HepG2 (cell line): ENCODE data around the gene OGFOD3. TPM values are rescaled to one million over a fixed set of nuclear protein-coding genes. Genes with fewer than 3 reads are reported as not detected.

Experiments
- ARHGAP35 ChIP-seq: sonication (generic); formaldehyde crosslinking; IDR thresholded peaks from 2 replicates; pipeline ENCODE4 v1.9.0; 2022; ENCODE audit warnings: mild to moderate bottlenecking, inconsistent platforms, moderate library complexity, missing genetic modification reagents, borderline replicate concordance
- CHCHD3 ChIP-seq: sonication (generic); formaldehyde crosslinking; IDR thresholded peaks from 2 replicates; pipeline ENCODE4 v1.8.0; 2022; ENCODE audit warnings: mild to moderate bottlenecking, missing genetic modification reagents, moderate library complexity
- E2F5 ChIP-seq: sonication (generic); formaldehyde crosslinking; conservative IDR thresholded peaks from 2 replicates; pipeline ENCODE4 v1.4.0; 2020; ENCODE audit warnings: missing genetic modification reagents
- EP300 ChIP-seq, 3 experiments: sonication (generic) in 1 of 3; formaldehyde crosslinking in 1 of 3; IDR thresholded peaks; 2 replicates each; pipeline versions ENCODE4 v1.5.1 to v1.6.1; 2011 to 2020; ENCODE audit warnings: low read depth in 2 of 3, low read length in 2 of 3, borderline replicate concordance in 1 of 3, improper control_type of control experiment in 1 of 3, mild to moderate bottlenecking in 1 of 3, missing genetic modification reagents in 1 of 3, moderate library complexity in 1 of 3
- HDAC2 ChIP-seq: sonication (generic); formaldehyde crosslinking; IDR thresholded peaks from 2 replicates; pipeline ENCODE4 v1.4.0; 2020; ENCODE audit warnings: missing genetic modification reagents
- KAT8 ChIP-seq: IDR thresholded peaks from 2 replicates; pipeline ENCODE4 v1.6.1; 2016; ENCODE audit warnings: missing genetic modification reagents, missing compliant biosample characterization
- MEIS2 ChIP-seq: sonication (generic); formaldehyde crosslinking; IDR thresholded peaks from 2 replicates; pipeline ENCODE4 v1.9.0; 2021; ENCODE audit warnings: mild to moderate bottlenecking, missing genetic modification reagents
- POGK ChIP-seq: sonication (generic); formaldehyde crosslinking; conservative IDR thresholded peaks from 2 replicates; pipeline ENCODE4 v1.8.0; 2022; ENCODE audit warnings: mild to moderate bottlenecking, moderate library complexity, missing genetic modification reagents
- POGZ ChIP-seq: sonication (generic); formaldehyde crosslinking; IDR thresholded peaks from 2 replicates; pipeline ENCODE4 v1.4.0; 2020; ENCODE audit warnings: mild to moderate bottlenecking, missing genetic modification reagents
- RFX5 ChIP-seq: IDR thresholded peaks from 2 replicates; pipeline ENCODE4 v1.6.1; 2011; ENCODE audit warnings: low read depth, low read length, improper control_type of control experiment
- SMYD3 ChIP-seq: sonication (generic); formaldehyde crosslinking; IDR thresholded peaks from 2 replicates; pipeline ENCODE4 v1.8.1; 2023; ENCODE audit warnings: mild to moderate bottlenecking, missing genetic modification reagents
- TCF7 ChIP-seq: sonication (generic); IDR thresholded peaks from 2 replicates; pipeline ENCODE4 v1.6.1; 2016; ENCODE audit warnings: antibody characterized with exemption, low read depth
- TEAD2 ChIP-seq: sonication (generic); formaldehyde crosslinking; IDR thresholded peaks from 2 replicates; pipeline ENCODE4 v1.9.0; 2021; ENCODE audit warnings: missing genetic modification reagents
- USF2 ChIP-seq, 2 experiments: sonication (generic) in 1 of 2; formaldehyde crosslinking in 1 of 2; IDR thresholded peaks; 2 replicates each; pipeline versions ENCODE4 v1.5.1 to v1.6.1; 2011 to 2020; ENCODE audit warnings: borderline replicate concordance in 1 of 2, low read depth in 1 of 2, low read length in 1 of 2, mild to moderate bottlenecking in 1 of 2, missing genetic modification reagents in 1 of 2, moderate library complexity in 1 of 2
- ZBTB44 ChIP-seq: sonication (generic); formaldehyde crosslinking; IDR thresholded peaks from 2 replicates; pipeline ENCODE4 v1.4.0; 2020; ENCODE audit warnings: missing genetic modification reagents
- ZNF709 ChIP-seq: sonication (generic); formaldehyde crosslinking; IDR thresholded peaks from 2 replicates; pipeline ENCODE4 v1.5.0; 2020; ENCODE audit warnings: mild to moderate bottlenecking, missing genetic modification reagents
- ZNF772 ChIP-seq: sonication (generic); formaldehyde crosslinking; IDR thresholded peaks from 2 replicates; pipeline ENCODE4 v1.5.0; 2020; ENCODE audit warnings: mild to moderate bottlenecking, missing genetic modification reagents
- polyA plus RNA-seq, 8 experiments: library from polyadenylated mRNA; depleted of rRNA in 3 of 8; stranded (reverse) in 7 of 8; unstranded in 1 of 8; fragments of >200 nt; fragmentation: Illumina TruSeq in 4 of 8; extraction: Trizol in 4 of 8; gene quantifications; 2 replicates each; pipeline versions ENCODE4 v1.2.1 to v1.2.3, GENCODE V29; 2011 to 2016; ENCODE audit warnings: low read depth in 4 of 8, missing spikeins in 1 of 8, mixed read lengths in 1 of 8; ENCODE audit not compliant: insufficient read depth in 1 of 8
- total RNA-seq, 5 experiments: library from RNA; depleted of rRNA; stranded (reverse); fragments of >200 nt; fragmentation: Illumina TruSeq; extraction: Trizol; gene quantifications; 2 replicates each; pipeline ENCODE4 v1.2.3, GENCODE V29; 2016; ENCODE audit warnings: low read depth in 1 of 5
- TF ChIP-seq, protein P1 (sequence below): sonication (generic); formaldehyde crosslinking; IDR thresholded peaks from 2 replicates; pipeline ENCODE4 v1.4.0; 2020; ENCODE audit warnings: missing genetic modification reagents

Gene OGFOD3
- total and polyA plus RNA-seq, 2 of the 13 experiments (the other 11 are each of a cell fraction or from before 2014, with no cell fraction given): 40.0 to 42.1 TPM

GRCh38 chr17:82458179-82458884, 39.9 kb upstream of the OGFOD3 start, which contains the start of gene NARF (continued):
- TF ChIP-seq POGK (CRISPR knock-in tag) (peak; percentile 87), ZBTB44 (CRISPR knock-in tag) (peak; percentile 42; the same call in 1 of the 2 replicates), RFX5 (no peak), SMYD3 (CRISPR knock-in tag) (peak; percentile 36; the same call in 1 of the 2 replicates), ZNF709 (peak; percentile 97; the same call in 1 of the 2 replicates), CHCHD3 (CRISPR knock-in tag) (peak; percentile 31; the same call in 1 of the 2 replicates), USF2 (IDR thresholded peaks at IDR 0.05; ENCODE audit: low read depth, low read length) (no peak), USF2 (CRISPR knock-in tag; IDR thresholded peaks at IDR 0.05; ENCODE audit: borderline replicate concordance) (peak; percentile 80), ZNF772 (no peak; the same call in 1 of the 2 replicates), MEIS2 (peak; percentile 83), EP300 (IDR thresholded peaks at IDR 0.05; ENCODE audit: low read depth in 2 of 2, low read length in 2 of 2) (peak in 1 of 2 experiments; percentile 9; a peak in 2 of 4 replicates), EP300 (CRISPR knock-in tag; IDR thresholded peaks at IDR 0.05; ENCODE audit: borderline replicate concordance) (peak; percentile 48; the same call in 1 of the 2 replicates), KAT8 (peak; percentile 93), ARHGAP35 (CRISPR knock-in tag) (peak; percentile 62), TEAD2 (no peak), TCF7 (peak; percentile 75), HDAC2 (CRISPR knock-in tag) (0 out of 2 replicates have a peak, but pooled peaks have one; percentile 8), E2F5 (CRISPR knock-in tag) (peak; percentile 70; the same call in 1 of the 2 replicates), POGZ (CRISPR knock-in tag) (peak; percentile 75)
- TF ChIP-seq, protein P1, sequence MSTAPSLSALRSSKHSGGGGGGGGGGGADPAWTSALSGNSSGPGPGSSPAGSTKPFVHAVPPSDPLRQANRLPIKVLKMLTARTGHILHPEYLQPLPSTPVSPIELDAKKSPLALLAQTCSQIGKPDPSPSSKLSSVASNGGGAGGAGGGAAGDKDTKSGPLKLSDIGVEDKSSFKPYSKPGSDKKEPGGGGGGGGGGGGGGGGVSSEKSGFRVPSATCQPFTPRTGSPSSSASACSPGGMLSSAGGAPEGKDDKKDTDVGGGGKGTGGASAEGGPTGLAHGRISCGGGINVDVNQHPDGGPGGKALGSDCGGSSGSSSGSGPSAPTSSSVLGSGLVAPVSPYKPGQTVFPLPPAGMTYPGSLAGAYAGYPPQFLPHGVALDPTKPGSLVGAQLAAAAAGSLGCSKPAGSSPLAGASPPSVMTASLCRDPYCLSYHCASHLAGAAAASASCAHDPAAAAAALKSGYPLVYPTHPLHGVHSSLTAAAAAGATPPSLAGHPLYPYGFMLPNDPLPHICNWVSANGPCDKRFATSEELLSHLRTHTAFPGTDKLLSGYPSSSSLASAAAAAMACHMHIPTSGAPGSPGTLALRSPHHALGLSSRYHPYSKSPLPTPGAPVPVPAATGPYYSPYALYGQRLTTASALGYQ (CRISPR knock-in tag): no peak; the same call in 1 of the 2 replicates
